Heart left ventricle (tissue), 16 donors: ENCODE results near the gene CCDC154. TPM values are rescaled to one million over a fixed set of nuclear protein-coding genes. Genes with fewer than 3 reads are reported as not detected.

Experiments
- ATAC-seq, 4 donors: fragments of 200-7000 bp; cut with Tn5 transposase; one replicate each; pipeline ENCODE4 v1.9.1; 2020 to 2022; ENCODE audit warnings: moderate library complexity in 4 of 4, mild to moderate bottlenecking in 3 of 4, moderate number of reproducible peaks in 1 of 4
- DNase-seq, 5 donors: peaks; one replicate each; pipeline ENCODE4 v3.0.0-alpha.2; 2020
- H3K27ac ChIP-seq, 12 donors: fragments of 200-600 bp; sonication (generic) in 4 of 12; one replicate each; pipeline versions ENCODE4 v1.5.0 to v1.8.0; 2016 to 2022; ENCODE audit warnings: mild to moderate bottlenecking in 2 of 12
- H3K27me3 ChIP-seq, 9 donors: fragments of 200-600 bp; sonication (generic) in 2 of 9; one replicate each; pipeline versions ENCODE4 v1.5.1 to v1.8.0; 2016 to 2022; ENCODE audit warnings: mild to moderate bottlenecking in 3 of 9
- H3K36me3 ChIP-seq, 9 donors: fragments of 200-600 bp; sonication (generic) in 2 of 9; one replicate each; pipeline versions ENCODE4 v1.5.0 to v1.8.0; 2018 to 2022; ENCODE audit warnings: mild to moderate bottlenecking in 2 of 9
- H3K4me1 ChIP-seq, 12 donors: fragments of 200-600 bp; sonication (generic) in 4 of 12; one replicate each; pipeline versions ENCODE4 v1.5.0 to v1.8.0; 2016 to 2022; ENCODE audit warnings: mild to moderate bottlenecking in 3 of 12
- H3K4me3 ChIP-seq, 12 donors: fragments of 200-600 bp; sonication (generic) in 4 of 12; one replicate each; pipeline versions ENCODE4 v1.5.0 to v1.8.0; 2017 to 2022; ENCODE audit warnings: mild to moderate bottlenecking in 9 of 12, moderate library complexity in 4 of 12
- H3K9me3 ChIP-seq, 12 donors: fragments of 200-600 bp; sonication (generic) in 4 of 12; one replicate each; pipeline versions ENCODE4 v1.5.0 to v1.8.0; 2016 to 2022; ENCODE audit warnings: mild to moderate bottlenecking in 1 of 12
- POLR2A ChIP-seq, 2 donors: fragments of 450-650 bp; IDR thresholded peaks; one replicate each; pipeline ENCODE4 v1.6.1; 2017; ENCODE audit warnings: antibody characterized with exemption in 2 of 2, mild to moderate bottlenecking in 2 of 2, moderate library complexity in 2 of 2
- WGBS, 4 donors: extraction: QIAGEN DNeasy Blood & Tissue Kit in 2 of 4; methylation state at CpG; one replicate each; pipeline versions ENCODE4 v1.1.5 to v1.1.7; 2013 to 2018; 5-methylcytosine and 5-hydroxymethylcytosine counted together
- intact Hi-C, 10 donors: fragments of 100-400 bp; cut with DNase I; formaldehyde crosslinking; loops; one replicate each; pipeline versions ENCODE4 v1.11.1 to v1.14.2; 2022
- polyA plus RNA-seq, 2 donors: library from polyadenylated mRNA; stranded (reverse); fragments of 200-250 nt; gene quantifications; one replicate each; pipeline ENCODE4 v1.2.3, GENCODE V29; 2013
- total RNA-seq, 9 donors: library from RNA; depleted of rRNA in 2 of 9; stranded (reverse); fragments of >200 nt in 2 of 9; fragmentation: NEBNext Ultra II Directional in 3 of 9; extraction: Animal tissue kit (Norgen Biotek cat#: 25700) in 3 of 9; gene quantifications; one replicate each; pipeline versions ENCODE4 v1.1.0 to v1.2.4, GENCODE V29; 2016 to 2023
- TF ChIP-seq, protein P1 (sequence below), 12 donors: fragments of 200-600 bp; sonication (generic) in 4 of 12; IDR thresholded peaks; one replicate each; pipeline versions ENCODE4 v1.5.0 to v1.8.0; 2018 to 2022; ENCODE audit warnings: antibody characterized with exemption in 12 of 12, mild to moderate bottlenecking in 5 of 12
- donor health status: ischemic (EF 13 %, LVEDD 7.1; RV severe dilation, severe dysfunction).
- donor health status: healthy with polysubstance abuse.
- donor health status: DM: no; HTN: yes; CAD: no.
- donor health status: DM: no; HTN: no; CAD: no.
- donor health status: ischemic (EF 25% LVEDD 6.9; RV normal size, moderate dysfunction).
- donor health status: ischemic (EF 25% LVEDD 5.7; RV mildly dilated, moderate dysfunction).
- donor health status: healthy.
- donor health status: DM: yes; HTN: yes; CAD: no.
- donor health status: ischemic (EF 35%, LVEDD 5.7; RV mildly dilated, moderate dysfunction).
- donor health status: nonischemic (EF 11% LVEDD 7.7; RV severe dilation, severe dysfunction).
- donor health status: DM: yes; HTN: yes; CAD: no.
- donor health status: PGD.
- donor health status: ischemic (EF 29% LVEDD 5.4; RV normal size, mild dysfunction).
- donor health status: nonischemic (EF 23%, LVEDD 6.1; RV moderate dilation, normal function).

Gene CCDC154
- total and polyA plus RNA-seq, 11 donors: 0.14 to 1.5 (median 0.68) TPM; not detected in 2

- WGBS, 4 donors: 82 to 87% (median 84%) methylated on average over 42 to 53 of the region's 53 CpGs
- intact Hi-C loops: loop anchor here in 2 of 10 donors (5.0 to 10.0 kb wide), 2 partner anchors 137 to 280 kb away; partner anchors contain the start of gene MAPK8IP3 (in 1 of the 2)
- H3K4me3 ChIP-seq: peak overlapping the region in 10 of 12 donors; percentile 12 to 41 (median 31)
Observed at GRCh38 chr16:1427473-1428461, 16.6 kb downstream of the CCDC154 start.

GRCh38 chr16:1426734-1427471 lies 17.5 kb downstream of the CCDC154 start:
- ATAC-seq: no peak
- no peaks in the 10 kb centered on the region for H3K9me3 ChIP-seq
- DNase-seq: no peak
- intact Hi-C loops: loop anchor here in 2 of 10 donors (5.0 to 10.0 kb wide), 2 partner anchors 138 to 280 kb away; partner anchors contain the start of gene MAPK8IP3 (in 1 of the 2)
- H3K27ac ChIP-seq: no peak overlapping the region
- H3K27me3 ChIP-seq: no peaks in the 10 kb centered on the region
- peaks cover 0 to 16% (median 2%) of the 10 kb centered on the region in 12 donors for H3K4me1 ChIP-seq
- no peak overlapping the region for H3K4me3 ChIP-seq
- 69 to 89% (median 75%) methylated on average over 13 to 42 of the region's 42 CpGs for WGBS, 4 donors
- no peaks in the 10 kb centered on the region for H3K36me3 ChIP-seq
- TF ChIP-seq POLR2A (IDR thresholded peaks at IDR 0.05): no peak
- TF ChIP-seq, protein P1, sequence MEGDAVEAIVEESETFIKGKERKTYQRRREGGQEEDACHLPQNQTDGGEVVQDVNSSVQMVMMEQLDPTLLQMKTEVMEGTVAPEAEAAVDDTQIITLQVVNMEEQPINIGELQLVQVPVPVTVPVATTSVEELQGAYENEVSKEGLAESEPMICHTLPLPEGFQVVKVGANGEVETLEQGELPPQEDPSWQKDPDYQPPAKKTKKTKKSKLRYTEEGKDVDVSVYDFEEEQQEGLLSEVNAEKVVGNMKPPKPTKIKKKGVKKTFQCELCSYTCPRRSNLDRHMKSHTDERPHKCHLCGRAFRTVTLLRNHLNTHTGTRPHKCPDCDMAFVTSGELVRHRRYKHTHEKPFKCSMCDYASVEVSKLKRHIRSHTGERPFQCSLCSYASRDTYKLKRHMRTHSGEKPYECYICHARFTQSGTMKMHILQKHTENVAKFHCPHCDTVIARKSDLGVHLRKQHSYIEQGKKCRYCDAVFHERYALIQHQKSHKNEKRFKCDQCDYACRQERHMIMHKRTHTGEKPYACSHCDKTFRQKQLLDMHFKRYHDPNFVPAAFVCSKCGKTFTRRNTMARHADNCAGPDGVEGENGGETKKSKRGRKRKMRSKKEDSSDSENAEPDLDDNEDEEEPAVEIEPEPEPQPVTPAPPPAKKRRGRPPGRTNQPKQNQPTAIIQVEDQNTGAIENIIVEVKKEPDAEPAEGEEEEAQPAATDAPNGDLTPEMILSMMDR (IDR thresholded peaks at IDR 0.05): no peak

More at GRCh38 chr16:1427473-1428461, 16.6 kb downstream of the CCDC154 start:
- TF ChIP-seq, protein P1 (IDR thresholded peaks at IDR 0.05): no peak
- TF ChIP-seq POLR2A (IDR thresholded peaks at IDR 0.05): no peak
- DNase-seq: no peak
- Histone ChIP-seq H3K27ac (peak overlapping the region in 3 of 12 donors; percentile 25 to 64 (median 53)), H3K27me3 (no peaks in the 10 kb centered on the region), H3K4me1 (peaks cover 0 to 16% (median 1%) of the 10 kb centered on the region in 12 donors), H3K36me3 (no peaks in the 10 kb centered on the region), H3K9me3 (no peaks in the 10 kb centered on the region)
- no peak for ATAC-seq

GRCh38 chr16:1425616-1426370 lies 18.6 kb downstream of the CCDC154 start:
- no peak overlapping the region for H3K4me3 ChIP-seq
- peaks cover 0 to 15% (median 6%) of the 10 kb centered on the region in 12 donors for H3K4me1 ChIP-seq
- H3K9me3 ChIP-seq: no peaks in the 10 kb centered on the region
- WGBS, 4 donors: 84 to 89% (median 85%) methylated on average over 11 to 16 of the region's 16 CpGs
- ATAC-seq (no peak), DNase-seq (no peak)
- no peaks in the 10 kb centered on the region for H3K36me3 ChIP-seq
- no peaks in the 10 kb centered on the region for H3K27me3 ChIP-seq
- intact Hi-C loops: loop anchor here in 2 of 10 donors (5.0 to 10.0 kb wide), 2 partner anchors 139 to 282 kb away; partner anchors contain the start of gene MAPK8IP3 (in 1 of the 2)
- no peak overlapping the region for H3K27ac ChIP-seq
- TF ChIP-seq, protein P1 (IDR thresholded peaks at IDR 0.05): no peak
- no peak for TF ChIP-seq POLR2A (IDR thresholded peaks at IDR 0.05)
